Pancreas (tissue), 10 donors: ENCODE measurements around the gene TMEM63C. TPM values are rescaled to one million over a fixed set of nuclear protein-coding genes. Genes with fewer than 3 reads are reported as not detected.
"Not testable (repeated sequence)": the region's sequence is repeated elsewhere in the genome, so short reads cannot be mapped to it uniquely, and the experiment has no call there.

Experiments
- ATAC-seq, 4 donors: fragments of 200-7000 bp; cut with Tn5 transposase; one replicate each; pipeline versions ENCODE4 v1.8.0 to v1.9.1; 2020; ENCODE audit warnings: mild to moderate bottlenecking in 4 of 4, moderate library complexity in 4 of 4
- DNase-seq, 6 donors: peaks; one replicate each; pipeline ENCODE4 v3.0.0-alpha.2; 2020
- FAIRE-seq: peaks from 2 replicates; lab custom pipeline; 2012; peaks lifted over from hg19 to GRCh38; lab: Jason Lieb, UNC
- H3K27ac ChIP-seq, 4 donors: fragments of 200-600 bp; sonication (generic); 1 replicate in 3 of 4; 2 replicates in 1 of 4; pipeline versions ENCODE4 v1.5.0 to v1.8.0; 2020
- H3K27me3 ChIP-seq, 4 donors: fragments of 200-600 bp; one replicate each; pipeline ENCODE4 v1.8.0; 2021
- H3K36me3 ChIP-seq, 3 donors: fragments of 200-600 bp; sonication (generic) in 1 of 3; one replicate each; pipeline versions ENCODE4 v1.5.0 to v1.8.0; 2020 to 2021
- H3K4me1 ChIP-seq, 3 donors: fragments of 200-600 bp; one replicate each; pipeline ENCODE4 v1.8.0; 2021
- H3K4me3 ChIP-seq, 4 donors: fragments of 200-600 bp; sonication (generic) in 2 of 4; one replicate each; pipeline versions ENCODE4 v1.5.0 to v1.8.0; 2020 to 2021
- H3K9me3 ChIP-seq, 4 donors: fragments of 200-600 bp; one replicate each; pipeline ENCODE4 v1.8.0; 2021
- WGBS, 2 donors: extraction: QIAGEN DNeasy Blood & Tissue Kit; methylation state at CpG; one replicate each; pipeline ENCODE4 v1.1.7; 2013; 5-methylcytosine and 5-hydroxymethylcytosine counted together
- intact Hi-C, 3 donors: fragments of 100-400 bp; cut with DNase I; formaldehyde crosslinking; loops; one replicate each; pipeline versions ENCODE4 v1.11.1 to v1.14.2; 2022
- polyA plus RNA-seq, 2 donors: library from polyadenylated mRNA; stranded (reverse); fragments of 200-250 nt; gene quantifications; one replicate each; pipeline ENCODE4 v1.2.3, GENCODE V29; 2013
- total RNA-seq, 6 donors: library from RNA; stranded (reverse); fragmentation: NEBNext Ultra II Directional in 4 of 6; extraction: Animal tissue kit (Norgen Biotek cat#: 25700) in 4 of 6; gene quantifications; one replicate each; pipeline versions ENCODE4 v1.2.1 to v1.2.4, GENCODE V29; 2021 to 2023
- TF ChIP-seq, protein P1 (sequence below), 4 donors: fragments of 200-600 bp; sonication (generic) in 3 of 4; IDR thresholded peaks; one replicate each; pipeline versions ENCODE4 v1.5.0 to v1.8.0; 2021; ENCODE audit warnings: antibody characterized with exemption in 4 of 4
- donor health status: healthy with polysubstance abuse.
- donor health status: DM: no; HTN: no; CAD: no; lungs with moderate emphysema.
- donor health status: DM: no; HTN: no; CAD: no.
- donor health status: control.
- donor health status: control.
- donor health status: Bipolar disorder and iron deficiency.
- donor health status: DM: yes; HTN: yes; CAD: no.
- donor health status: DM: no; HTN: no; CAD: no.
- donor health status: DM: no; HTN: no; CAD: no.
- donor health status: DM: yes; HTN: yes; CAD: no.

TMEM63C gene
- total and polyA plus RNA-seq, 8 donors, result 2.8 to 10.6 (median 4.2) TPM

DNA sequence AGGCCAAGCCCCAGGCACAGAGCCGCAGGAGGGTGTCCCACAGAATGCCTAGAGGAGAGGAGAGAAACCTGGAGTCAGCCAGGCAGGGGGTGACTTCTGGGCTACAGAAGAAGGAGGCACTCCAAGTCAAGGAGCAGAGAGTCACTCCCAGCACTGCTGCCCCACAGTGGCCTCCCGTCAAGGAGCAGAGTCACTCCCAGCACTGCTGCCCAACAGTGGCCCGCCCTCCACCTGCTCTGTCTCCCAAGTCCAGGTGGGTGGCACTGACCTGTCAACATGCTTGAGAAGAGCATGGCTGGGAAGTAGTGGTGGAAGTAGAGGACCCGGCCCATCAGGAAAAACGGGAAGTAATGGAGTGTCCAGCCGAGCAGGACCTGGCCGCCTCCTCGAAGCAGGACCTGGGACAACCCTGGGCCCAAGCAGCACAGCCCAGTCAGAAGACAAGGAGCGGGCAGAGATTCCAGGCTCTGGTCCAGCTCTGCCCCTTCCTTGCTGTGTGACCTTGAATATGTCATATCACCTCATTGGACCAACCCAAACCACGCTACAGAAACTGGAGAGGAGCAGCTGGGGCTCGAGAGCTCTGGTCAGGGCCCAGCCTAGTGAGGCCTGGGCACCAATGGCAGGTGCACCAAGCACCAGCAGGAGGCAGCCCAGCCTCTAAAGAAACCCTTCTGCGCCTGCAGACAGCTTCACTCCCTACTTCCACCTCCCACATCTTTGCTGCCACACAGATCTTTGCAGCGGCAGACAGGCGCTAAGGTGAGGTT, 97.0 kb downstream of the TMEM63C start:
- intact Hi-C loops, result no loop called here
- WGBS, 2 donors, result 69 to 85% methylated on average over 14 of the region's 14 CpGs
- Histone ChIP-seq H3K27ac (no peak overlapping the region), H3K4me1 (no peaks in the 10 kb centered on the region), H3K9me3 (no peaks in the 10 kb centered on the region), H3K4me3 (no peak overlapping the region), H3K27me3 (no peaks in the 10 kb centered on the region), H3K36me3 (peaks cover 0 to 26% (median 0%) of the 10 kb centered on the region in 3 donors)
- TF ChIP-seq, protein P1, sequence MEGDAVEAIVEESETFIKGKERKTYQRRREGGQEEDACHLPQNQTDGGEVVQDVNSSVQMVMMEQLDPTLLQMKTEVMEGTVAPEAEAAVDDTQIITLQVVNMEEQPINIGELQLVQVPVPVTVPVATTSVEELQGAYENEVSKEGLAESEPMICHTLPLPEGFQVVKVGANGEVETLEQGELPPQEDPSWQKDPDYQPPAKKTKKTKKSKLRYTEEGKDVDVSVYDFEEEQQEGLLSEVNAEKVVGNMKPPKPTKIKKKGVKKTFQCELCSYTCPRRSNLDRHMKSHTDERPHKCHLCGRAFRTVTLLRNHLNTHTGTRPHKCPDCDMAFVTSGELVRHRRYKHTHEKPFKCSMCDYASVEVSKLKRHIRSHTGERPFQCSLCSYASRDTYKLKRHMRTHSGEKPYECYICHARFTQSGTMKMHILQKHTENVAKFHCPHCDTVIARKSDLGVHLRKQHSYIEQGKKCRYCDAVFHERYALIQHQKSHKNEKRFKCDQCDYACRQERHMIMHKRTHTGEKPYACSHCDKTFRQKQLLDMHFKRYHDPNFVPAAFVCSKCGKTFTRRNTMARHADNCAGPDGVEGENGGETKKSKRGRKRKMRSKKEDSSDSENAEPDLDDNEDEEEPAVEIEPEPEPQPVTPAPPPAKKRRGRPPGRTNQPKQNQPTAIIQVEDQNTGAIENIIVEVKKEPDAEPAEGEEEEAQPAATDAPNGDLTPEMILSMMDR (IDR thresholded peaks at IDR 0.05), result no peak
- FAIRE-seq (no peak), ATAC-seq (no peak), DNase-seq (peak in 1 of 6 donors; percentile 39)

DNA sequence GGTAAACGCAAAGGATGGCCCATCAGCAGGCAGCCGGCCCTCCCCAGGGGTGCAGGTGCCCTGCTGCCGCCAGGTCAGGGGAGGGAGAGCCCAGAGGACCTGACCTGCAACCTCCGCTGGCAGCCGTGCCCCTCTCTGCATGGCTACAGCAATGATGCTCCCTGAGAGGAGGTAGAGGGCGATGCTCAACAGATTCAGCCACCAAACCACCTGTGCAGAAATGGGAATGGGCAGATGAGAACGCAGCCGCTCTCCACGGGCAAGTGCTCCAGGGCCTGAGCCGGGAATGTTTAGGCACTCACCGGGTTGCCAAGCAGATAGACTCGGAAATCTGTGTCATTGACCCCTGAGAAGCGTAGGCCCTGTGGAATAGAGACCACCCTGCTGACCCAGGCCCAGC, 98.1 kb downstream of the TMEM63C start:
- 95 to 97% methylated on average over 12 to 13 of the region's 13 CpGs for WGBS, 2 donors
- intact Hi-C loops, result no loop called here
- FAIRE-seq (no peak), ATAC-seq (no peak), DNase-seq (peak in 1 of 6 donors; percentile 35)
- Histone ChIP-seq H3K4me1 (no peaks in the 10 kb centered on the region), H3K4me3 (no peak overlapping the region), H3K27me3 (no peaks in the 10 kb centered on the region), H3K9me3 (no peaks in the 10 kb centered on the region), H3K36me3 (peaks cover 0 to 29% (median 0%) of the 10 kb centered on the region in 3 donors), H3K27ac (no peak overlapping the region)
- TF ChIP-seq, protein P1 (IDR thresholded peaks at IDR 0.05), result no peak

DNA sequence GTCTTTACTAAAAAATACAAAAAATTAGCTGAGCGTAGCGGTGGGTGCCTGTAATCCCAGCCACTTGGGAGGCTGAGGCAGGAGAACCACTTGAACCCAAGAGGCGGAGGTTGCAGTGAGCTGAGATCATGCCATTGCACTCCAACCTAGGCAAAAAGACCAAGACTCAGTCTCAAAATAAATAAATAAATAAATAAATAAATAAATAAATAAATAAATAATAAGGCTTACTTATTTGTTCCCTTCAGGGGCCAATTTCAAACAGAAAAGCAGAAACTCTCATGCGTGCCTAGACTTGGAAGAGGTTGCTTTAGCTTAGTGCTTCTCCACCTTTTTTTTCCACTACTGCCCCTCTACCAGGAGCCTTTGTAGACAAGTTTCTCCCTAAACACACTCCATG, 99.3 kb downstream of the TMEM63C start:
- DNase-seq, H3K9me3 ChIP-seq, H3K4me1 ChIP-seq, H3K27me3 ChIP-seq, FAIRE-seq, intact Hi-C loops, ATAC-seq, H3K4me3 ChIP-seq, H3K27ac ChIP-seq: not testable (repeated sequence)
- 97 to 100% methylated on average over 4 of the region's 4 CpGs for WGBS, 2 donors
- H3K36me3 ChIP-seq, result peaks cover 0 to 37% (median 0%) of the 10 kb centered on the region in 3 donors

DNA sequence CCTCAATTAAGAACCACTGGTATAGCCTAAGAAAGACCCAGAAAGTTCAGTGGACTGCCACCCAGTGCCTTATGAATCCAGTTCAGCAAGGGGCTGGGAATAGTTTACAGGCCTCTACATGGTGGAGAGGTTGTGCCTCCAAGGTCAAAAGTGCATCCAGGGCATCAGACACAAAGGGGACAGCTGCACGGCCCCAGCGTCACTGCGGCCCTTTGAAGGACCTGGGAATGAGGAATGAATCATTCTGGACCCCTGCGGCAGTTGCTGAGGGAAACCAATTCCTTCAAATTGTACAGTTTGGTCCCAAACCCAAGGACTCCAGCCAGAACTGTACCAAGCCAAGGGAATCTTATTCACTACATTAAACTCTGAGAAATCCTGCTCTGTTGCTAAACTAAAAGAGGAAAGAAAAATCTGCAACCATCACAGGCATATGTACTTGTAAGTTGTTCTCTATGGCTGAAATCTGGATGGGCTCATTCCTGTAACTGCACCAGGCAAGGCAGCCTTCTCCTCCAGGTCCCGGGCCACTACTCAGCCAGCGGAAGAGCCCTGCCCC, 100.3 kb downstream of the TMEM63C start:
- H3K36me3 ChIP-seq, result peaks cover 0 to 47% (median 0%) of the 10 kb centered on the region in 3 donors

DNA sequence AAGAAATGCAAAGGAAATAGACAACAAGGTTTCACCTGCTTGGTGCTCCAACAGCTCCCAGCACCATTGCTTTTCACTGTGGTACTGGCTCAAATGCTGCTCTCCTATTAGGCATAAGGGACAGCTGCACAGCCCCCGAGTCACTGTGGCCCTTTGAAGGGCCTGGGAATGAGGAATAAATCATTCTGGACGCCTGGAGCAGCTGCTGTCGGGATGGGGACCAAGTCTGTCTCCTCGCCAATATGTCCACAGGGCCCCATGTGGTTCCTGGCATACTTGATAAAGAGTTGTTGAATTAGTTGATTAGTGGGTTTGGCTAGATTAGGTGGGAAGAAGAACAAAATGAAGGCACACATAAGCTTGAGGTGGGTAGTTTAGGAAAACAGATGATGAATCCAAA, 102.5 kb downstream of the TMEM63C start:
- Histone ChIP-seq H3K4me1 (no peaks in the 10 kb centered on the region), H3K27ac (no peak overlapping the region), H3K4me3 (no peak overlapping the region), H3K36me3 (peaks cover 0 to 34% (median 3%) of the 10 kb centered on the region in 3 donors), H3K9me3 (no peaks in the 10 kb centered on the region), H3K27me3 (no peaks in the 10 kb centered on the region)
- intact Hi-C loops, result no loop called here
- WGBS, 2 donors, result 30 to 37% methylated on average over 4 of the region's 4 CpGs
- ATAC-seq (no peak), DNase-seq (no peak), FAIRE-seq (no peak)
- TF ChIP-seq, protein P1 (IDR thresholded peaks at IDR 0.05), result no peak

More for the DNA sequence above, 100.3 kb downstream of the TMEM63C start:
- Histone ChIP-seq H3K27ac (no peak overlapping the region), H3K27me3 (no peaks in the 10 kb centered on the region), H3K4me3 (no peak overlapping the region), H3K9me3 (no peaks in the 10 kb centered on the region), H3K4me1 (no peaks in the 10 kb centered on the region)
- no peak for FAIRE-seq
- TF ChIP-seq, protein P1 (IDR thresholded peaks at IDR 0.05), result no peak
- WGBS, 2 donors, result 94 to 95% methylated on average over 6 of the region's 6 CpGs
- no peak for ATAC-seq
- intact Hi-C loops, result no loop called here
- no peak for DNase-seq
